Hepatocyte (in vitro differentiated cells): ENCODE results near the gene RNF152. TPM values are rescaled to one million over a fixed set of nuclear protein-coding genes. Genes with fewer than 3 reads are reported as not detected.

ENCODE experiments used
- DNase-seq: peaks from one replicate; pipeline ENCODE4 v3.0.0-alpha.2; 2016; ENCODE audit warnings: low spot score
- H2AFZ ChIP-seq: fragments of 200-600 bp; sonication (generic); 2 replicates; pipeline ENCODE4 v1.6.0; 2016; ENCODE audit warnings: antibody characterized with exemption, mild to moderate bottlenecking
- H3K27ac ChIP-seq: fragments of 200-600 bp; sonication (generic); 2 replicates; pipeline ENCODE4 v1.5.1; 2016; ENCODE audit warnings: mild to moderate bottlenecking
- H3K27me3 ChIP-seq: fragments of 200-600 bp; sonication (generic); 2 replicates; pipeline ENCODE4 v1.6.1; 2016
- H3K36me3 ChIP-seq: fragments of 200-600 bp; sonication (generic); replicated peaks from 2 replicates; pipeline ENCODE4 v1.5.1; 2016; ENCODE audit warnings: low read depth; ENCODE audit not compliant: insufficient read depth
- H3K4me1 ChIP-seq: fragments of 200-600 bp; sonication (generic); 2 replicates; pipeline ENCODE4 v1.5.1; 2016; ENCODE audit warnings: mild to moderate bottlenecking, moderate library complexity; ENCODE audit not compliant: insufficient read depth
- H3K4me2 ChIP-seq: fragments of 200-600 bp; sonication (generic); 2 replicates; pipeline ENCODE4 v1.6.0; 2016
- H3K4me3 ChIP-seq: fragments of 200-600 bp; sonication (generic); 2 replicates; pipeline ENCODE4 v1.5.1; 2016; ENCODE audit warnings: mild to moderate bottlenecking
- H3K79me2 ChIP-seq: fragments of 200-600 bp; sonication (generic); 2 replicates; pipeline ENCODE4 v1.6.0; 2017; ENCODE audit warnings: mild to moderate bottlenecking
- H3K9me2 ChIP-seq: fragments of 200-600 bp; sonication (generic); replicated peaks from 2 replicates; pipeline ENCODE4 v1.6.0; 2017; ENCODE audit warnings: mild to moderate bottlenecking; ENCODE audit not compliant: insufficient read depth
- H3K9me3 ChIP-seq: fragments of 200-600 bp; sonication (generic); 2 replicates; pipeline ENCODE4 v1.5.1; 2016; ENCODE audit warnings: low read depth, mild to moderate bottlenecking
- H4K20me1 ChIP-seq: fragments of 200-600 bp; sonication (generic); 2 replicates; pipeline ENCODE4 v1.6.0; 2016; ENCODE audit warnings: mild to moderate bottlenecking; ENCODE audit not compliant: insufficient read depth, poor library complexity, severe bottlenecking
- CTCF ChIP-seq: fragments of 200-600 bp; sonication (generic); IDR thresholded peaks from 2 replicates; pipeline ENCODE4 v1.5.1; 2016; ENCODE audit warnings: antibody characterized with exemption, mild to moderate bottlenecking; ENCODE audit not compliant: poor library complexity
- EZH2 ChIP-seq: fragments of 200-600 bp; sonication (generic); IDR thresholded peaks from 2 replicates; pipeline ENCODE4 v1.6.1; 2016; ENCODE audit warnings: antibody characterized with exemption, mild to moderate bottlenecking, borderline replicate concordance
- EZH2phosphoT487 ChIP-seq: fragments of 200-600 bp; sonication (generic); IDR thresholded peaks from one replicate; pipeline ENCODE4 v1.6.1; 2018; ENCODE audit warnings: antibody characterized with exemption, mild to moderate bottlenecking, low read depth, moderate library complexity; ENCODE audit not compliant: unreplicated experiment, severe bottlenecking
- WGBS: methylation state at CpG from one replicate; pipeline ENCODE4 v1.1.6; 2016; ENCODE audit warnings: low lambda C conversion rate; ENCODE audit errors: missing lambda C conversion rate; 5-methylcytosine and 5-hydroxymethylcytosine counted together
- polyA plus RNA-seq: library from polyadenylated mRNA; unstranded; fragments of >200 nt; fragmentation: Nextera tagmentation; extraction: Ambion mirVana; gene quantifications from 2 replicates; pipeline ENCODE4 v1.2.1, GENCODE V29; 2016
- total RNA-seq: library from RNA; depleted of rRNA; stranded (reverse); fragments of >200 nt; gene quantifications from 2 replicates; pipeline ENCODE4 v1.2.3, GENCODE V29; 2014

The RNF152 gene
- total and polyA plus RNA-seq, 2 experiments from 2014 or later = 4.2 to 18.3 TPM

GRCh38 chr18:61833978-61834377, 58.8 kb downstream of the RNF152 start:
- DNase-seq = no peak
- H3K9me3 ChIP-seq = no peaks in the 10 kb centered on the region
- no peaks in the 10 kb centered on the region for H4K20me1 ChIP-seq
- H3K4me2 ChIP-seq = no peak overlapping the region
- no peak overlapping the region for H2AFZ ChIP-seq
- WGBS = 73% methylated on average over 4 of the region's 4 CpGs
- TF ChIP-seq EZH2 (no peak), EZH2phosphoT487 (no peak), CTCF (no peak)
- H3K4me1 ChIP-seq = no peaks in the 10 kb centered on the region
- H3K79me2 ChIP-seq = peaks cover 13% of the 10 kb centered on the region
- no peak overlapping the region for H3K27ac ChIP-seq
- no peaks in the 10 kb centered on the region for H3K36me3 ChIP-seq
- H3K9me2 ChIP-seq = no peaks in the 10 kb centered on the region
- H3K4me3 ChIP-seq = no peak overlapping the region
- H3K27me3 ChIP-seq = no peaks in the 10 kb centered on the region

GRCh38 chr18:61833387-61833786, 59.4 kb downstream of the RNF152 start:
- Histone ChIP-seq H3K79me2 (peaks cover 13% of the 10 kb centered on the region), H4K20me1 (no peaks in the 10 kb centered on the region), H3K27me3 (no peaks in the 10 kb centered on the region), H3K4me3 (no peak overlapping the region), H3K36me3 (no peaks in the 10 kb centered on the region), H3K9me3 (no peaks in the 10 kb centered on the region), H3K4me2 (no peak overlapping the region), H3K27ac (no peak overlapping the region), H2AFZ (no peak overlapping the region), H3K4me1 (no peaks in the 10 kb centered on the region), H3K9me2 (no peaks in the 10 kb centered on the region)
- no peak for DNase-seq
- WGBS = 42% methylated on average over 5 of the region's 5 CpGs
- TF ChIP-seq CTCF (no peak), EZH2phosphoT487 (no peak), EZH2 (no peak)

GRCh38 chr18:61832858-61833257, 59.9 kb downstream of the RNF152 start:
- WGBS = 91% methylated on average over 2 of the region's 2 CpGs
- no peak overlapping the region for H3K4me2 ChIP-seq
- H3K36me3 ChIP-seq = no peaks in the 10 kb centered on the region
- no peak for DNase-seq
- H2AFZ ChIP-seq = no peak overlapping the region
- no peaks in the 10 kb centered on the region for H3K27me3 ChIP-seq
- peaks cover 13% of the 10 kb centered on the region for H3K79me2 ChIP-seq
- H3K9me3 ChIP-seq = no peaks in the 10 kb centered on the region
- TF ChIP-seq EZH2phosphoT487 (no peak), CTCF (no peak), EZH2 (no peak)
- H3K27ac ChIP-seq = no peak overlapping the region
- no peaks in the 10 kb centered on the region for H3K4me1 ChIP-seq
- no peaks in the 10 kb centered on the region for H3K9me2 ChIP-seq
- no peak overlapping the region for H3K4me3 ChIP-seq
- H4K20me1 ChIP-seq = no peaks in the 10 kb centered on the region

GRCh38 chr18:61831071-61831470, 61.7 kb downstream of the RNF152 start:
- Histone ChIP-seq H3K79me2 (peaks cover 17% of the 10 kb centered on the region), H3K27me3 (no peaks in the 10 kb centered on the region), H3K4me2 (peak overlapping the region; percentile 50), H3K9me2 (no peaks in the 10 kb centered on the region), H3K9me3 (no peaks in the 10 kb centered on the region), H3K4me3 (no peak overlapping the region), H2AFZ (no peak overlapping the region), H3K36me3 (no peaks in the 10 kb centered on the region), H3K27ac (no peak overlapping the region), H4K20me1 (no peaks in the 10 kb centered on the region), H3K4me1 (no peaks in the 10 kb centered on the region)
- TF ChIP-seq EZH2phosphoT487 = no peak
- TF ChIP-seq EZH2 = no peak
- no peak for TF ChIP-seq CTCF
- 52% methylated on average over 6 of the region's 6 CpGs for WGBS
- DNase-seq = peak; percentile 10
